Uterus (tissue), 4 donors: Measurements from ENCODE around the gene SUFU. TPM values are rescaled to one million over a fixed set of nuclear protein-coding genes. Genes with fewer than 3 reads are reported as not detected.
A peak's percentile ranks its signal among the peaks of the same experiment; 100 is the strongest.

ENCODE experiments used
- DNase-seq, 2 donors: peaks; one replicate each; pipeline ENCODE4 v3.0.0-alpha.2; 2019 to 2020
- H3K27ac ChIP-seq, 2 donors: fragments of 200-600 bp; sonication (generic); 1 replicate in 1 of 2; 2 replicates in 1 of 2; pipeline ENCODE4 v1.5.1; 2016 to 2018
- H3K27me3 ChIP-seq, 2 donors: fragments of 200-600 bp; sonication (generic); one replicate each; pipeline ENCODE4 v1.5.1; 2018 to 2019; ENCODE audit warnings: control low read depth in 1 of 2
- H3K36me3 ChIP-seq, 2 donors: fragments of 200-600 bp; sonication (generic); one replicate each; pipeline ENCODE4 v1.5.1; 2019; ENCODE audit warnings: control low read depth in 1 of 2
- H3K4me1 ChIP-seq, 2 donors: fragments of 200-600 bp; sonication (generic); one replicate each; pipeline ENCODE4 v1.5.1; 2018 to 2019; ENCODE audit warnings: control low read depth in 1 of 2
- H3K4me3 ChIP-seq, 2 donors: fragments of 200-600 bp; sonication (generic); 1 replicate in 1 of 2; 2 replicates in 1 of 2; pipeline ENCODE4 v1.5.1; 2018 to 2019; ENCODE audit warnings: mild to moderate bottlenecking in 1 of 2
- H3K9me3 ChIP-seq, 2 donors: fragments of 200-600 bp; sonication (generic); one replicate each; pipeline ENCODE4 v1.5.1; 2019; ENCODE audit warnings: control low read depth in 1 of 2
- POLR2A ChIP-seq, 2 donors: fragments of 450-650 bp; IDR thresholded peaks; one replicate each; pipeline ENCODE4 v1.6.1; 2016; ENCODE audit warnings: antibody characterized with exemption in 2 of 2, mild to moderate bottlenecking in 1 of 2, moderate library complexity in 1 of 2
- intact Hi-C: fragments of 100-400 bp; cut with DNase I; formaldehyde crosslinking; loops from one replicate; pipeline ENCODE4 v1.15.1; 2023; ENCODE audit warnings: low total_unique reads
- total RNA-seq, 4 donors: library from RNA; depleted of rRNA in 3 of 4; stranded (reverse); fragments of >200 nt in 3 of 4; gene quantifications; one replicate each; pipeline versions ENCODE4 v1.1.0 to v1.2.4, GENCODE V29; 2014 to 2023
- TF ChIP-seq, protein P1 (sequence below), 4 experiments: fragments of 200-600 bp in 2 of 4; fragments of 450-650 bp in 2 of 4; sonication (generic) in 2 of 4; IDR thresholded peaks; one replicate each; pipeline ENCODE4 v1.5.1; 2016 to 2019; ENCODE audit warnings: antibody characterized with exemption in 4 of 4, mild to moderate bottlenecking in 2 of 4, moderate library complexity in 1 of 4
- donor health status: DM: yes; HTN: yes; CAD: no.

SUFU gene
- total RNA-seq, 4 donors from 2014 or later: 2.8 to 20.7 (median 12.3) TPM

DNA sequence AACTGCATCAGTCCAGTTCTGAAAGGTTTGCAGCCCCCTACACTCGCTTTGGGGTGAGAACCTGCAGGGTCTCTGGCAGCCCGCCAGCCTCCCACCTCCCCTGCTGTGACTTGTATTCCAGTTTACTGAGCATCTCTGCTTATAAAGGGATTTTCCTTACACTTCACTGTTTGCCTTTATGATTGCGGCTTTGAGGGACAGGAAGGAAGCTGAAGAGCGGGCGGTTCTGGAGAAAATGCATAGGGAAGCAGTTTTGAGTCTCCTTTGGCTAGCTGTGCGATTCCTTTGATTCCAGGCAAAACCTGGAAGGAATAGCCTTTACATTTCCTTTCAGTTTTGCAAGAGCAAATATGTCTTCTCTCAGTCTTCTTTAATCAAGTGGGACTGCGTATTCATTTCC is 75.6 kb downstream of the SUFU start:
- intact Hi-C loops: no loop called here
- DNase-seq: no peak
- Histone ChIP-seq H3K4me1 (no peaks in the 10 kb centered on the region), H3K36me3 (no peaks in the 10 kb centered on the region), H3K27ac (no peak overlapping the region), H3K4me3 (no peak overlapping the region), H3K27me3 (no peaks in the 10 kb centered on the region), H3K9me3 (no peaks in the 10 kb centered on the region)
- TF ChIP-seq, protein P1, sequence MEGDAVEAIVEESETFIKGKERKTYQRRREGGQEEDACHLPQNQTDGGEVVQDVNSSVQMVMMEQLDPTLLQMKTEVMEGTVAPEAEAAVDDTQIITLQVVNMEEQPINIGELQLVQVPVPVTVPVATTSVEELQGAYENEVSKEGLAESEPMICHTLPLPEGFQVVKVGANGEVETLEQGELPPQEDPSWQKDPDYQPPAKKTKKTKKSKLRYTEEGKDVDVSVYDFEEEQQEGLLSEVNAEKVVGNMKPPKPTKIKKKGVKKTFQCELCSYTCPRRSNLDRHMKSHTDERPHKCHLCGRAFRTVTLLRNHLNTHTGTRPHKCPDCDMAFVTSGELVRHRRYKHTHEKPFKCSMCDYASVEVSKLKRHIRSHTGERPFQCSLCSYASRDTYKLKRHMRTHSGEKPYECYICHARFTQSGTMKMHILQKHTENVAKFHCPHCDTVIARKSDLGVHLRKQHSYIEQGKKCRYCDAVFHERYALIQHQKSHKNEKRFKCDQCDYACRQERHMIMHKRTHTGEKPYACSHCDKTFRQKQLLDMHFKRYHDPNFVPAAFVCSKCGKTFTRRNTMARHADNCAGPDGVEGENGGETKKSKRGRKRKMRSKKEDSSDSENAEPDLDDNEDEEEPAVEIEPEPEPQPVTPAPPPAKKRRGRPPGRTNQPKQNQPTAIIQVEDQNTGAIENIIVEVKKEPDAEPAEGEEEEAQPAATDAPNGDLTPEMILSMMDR (IDR thresholded peaks at IDR 0.05): no peak
- no peak for TF ChIP-seq POLR2A (IDR thresholded peaks at IDR 0.05)

GRCh38 chr10:102580230-102580629 is 76.5 kb downstream of the SUFU start:
- Histone ChIP-seq H3K9me3 (no peaks in the 10 kb centered on the region), H3K27ac (no peak overlapping the region), H3K27me3 (no peaks in the 10 kb centered on the region), H3K4me3 (no peak overlapping the region), H3K36me3 (no peaks in the 10 kb centered on the region), H3K4me1 (no peaks in the 10 kb centered on the region)
- no peak for DNase-seq
- intact Hi-C loops: loop anchor here (10.0 kb wide), 1 partner anchor 75 kb away; the partner anchor contains the start of genes ACTR1A and SUFU
- TF ChIP-seq, protein P1 (IDR thresholded peaks at IDR 0.05): no peak
- TF ChIP-seq POLR2A (IDR thresholded peaks at IDR 0.05): no peak

DNA sequence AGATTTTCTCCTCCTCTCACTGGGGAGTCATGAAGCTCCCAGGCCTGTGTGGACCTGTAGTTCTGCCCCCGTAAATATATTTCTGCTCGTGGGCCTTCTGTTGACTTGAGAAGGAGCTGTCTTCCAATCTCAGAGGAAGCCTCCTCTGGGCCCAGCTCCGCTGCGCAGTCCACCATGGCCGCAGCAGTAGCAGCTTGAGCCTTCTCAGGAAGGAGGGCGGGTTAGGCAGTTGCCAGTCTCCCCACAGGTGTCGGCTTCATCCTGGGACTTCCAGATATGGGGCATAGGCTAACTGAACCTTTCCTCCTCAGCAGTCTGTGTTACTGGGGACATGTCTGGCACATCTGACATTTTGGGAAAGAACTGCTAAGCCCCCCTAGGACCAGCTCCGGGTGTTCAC is 77.6 kb downstream of the SUFU start:
- H3K9me3 ChIP-seq: no peaks in the 10 kb centered on the region
- H3K27ac ChIP-seq: peak overlapping the region in 1 of 2 donors; percentile 35
- no peaks in the 10 kb centered on the region for H3K27me3 ChIP-seq
- H3K4me3 ChIP-seq: no peak overlapping the region
- H3K36me3 ChIP-seq: no peaks in the 10 kb centered on the region
- TF ChIP-seq POLR2A (IDR thresholded peaks at IDR 0.05): no peak
- TF ChIP-seq, protein P1 (IDR thresholded peaks at IDR 0.05): no peak
- no peak for DNase-seq
- H3K4me1 ChIP-seq: no peaks in the 10 kb centered on the region
- intact Hi-C loops: loop anchor here (10.0 kb wide), 1 partner anchor 77 kb away; the partner anchor contains the start of genes ACTR1A and SUFU

GRCh38 chr10:102581981-102582580 is 78.3 kb downstream of the SUFU start:
- H3K4me3 ChIP-seq: no peak overlapping the region
- no peaks in the 10 kb centered on the region for H3K4me1 ChIP-seq
- DNase-seq: no peak
- H3K27ac ChIP-seq: peak overlapping the region in 1 of 2 donors; percentile 35
- no peaks in the 10 kb centered on the region for H3K27me3 ChIP-seq
- no peaks in the 10 kb centered on the region for H3K36me3 ChIP-seq
- no peaks in the 10 kb centered on the region for H3K9me3 ChIP-seq
- intact Hi-C loops: loop anchor here (10.0 kb wide), 1 partner anchor 77 kb away; the partner anchor contains the start of genes ACTR1A and SUFU
- no peak for TF ChIP-seq POLR2A (IDR thresholded peaks at IDR 0.05)
- TF ChIP-seq, protein P1 (IDR thresholded peaks at IDR 0.05): no peak
